ENCODE results near the gene ASXL3.

The ASXL3 gene

GRCh38 chr18:33583901-33584300 lies 5.9 kb downstream of the ASXL3 start:
- no peak for TF ChIP-seq CTCF (IDR thresholded peaks at IDR 0.05; ENCODE audit: low read depth, low read length)
- no peak for DNase-seq (ENCODE audit: extremely low read depth, low read depth)

GRCh38 chr18:33584548-33585430 lies 6.8 kb downstream of the ASXL3 start:
- TF ChIP-seq CTCF (IDR thresholded peaks at IDR 0.05; ENCODE audit: low read depth, low read length): no peak
- no peak for DNase-seq (ENCODE audit: extremely low read depth, low read depth)

- no peak for DNase-seq (ENCODE audit: extremely low read depth, low read depth)
- no peak for TF ChIP-seq CTCF (IDR thresholded peaks at IDR 0.05; ENCODE audit: low read depth, low read length)
Measured at GRCh38 chr18:33585431-33585775, 7.4 kb downstream of the ASXL3 start.

GRCh38 chr18:33588361-33588760 lies 10.3 kb downstream of the ASXL3 start:
- TF ChIP-seq CTCF (IDR thresholded peaks at IDR 0.05; ENCODE audit: low read depth, low read length): no peak
- no peak for DNase-seq (ENCODE audit: extremely low read depth, low read depth)

- DNase-seq (ENCODE audit: extremely low read depth, low read depth): no peak
- TF ChIP-seq CTCF (IDR thresholded peaks at IDR 0.05; ENCODE audit: low read depth, low read length): no peak
Measured at GRCh38 chr18:33593261-33593660, 15.2 kb downstream of the ASXL3 start.

- TF ChIP-seq CTCF (IDR thresholded peaks at IDR 0.05; ENCODE audit: low read depth, low read length): no peak
- no peak for DNase-seq (ENCODE audit: extremely low read depth, low read depth)
Measured at GRCh38 chr18:33594799-33595198, 16.8 kb downstream of the ASXL3 start.

- TF ChIP-seq CTCF (IDR thresholded peaks at IDR 0.05; ENCODE audit: low read depth, low read length): no peak
- DNase-seq (ENCODE audit: extremely low read depth, low read depth): no peak
Measured at GRCh38 chr18:33596178-33596854, 18.3 kb downstream of the ASXL3 start.
